Stimulated activated CD8-positive, alpha-beta memory T cell treated with anti-CD3 and anti-CD28 coated beads, Interleukin-7, amount 100 ng/mL, for 48 hours (primary cell): ENCODE data around the gene RAB3B.
"Not testable (repeated sequence)": the region's sequence is repeated elsewhere in the genome, so short reads cannot be mapped to it uniquely, and the experiment has no call there.

Experiments used
- DNase-seq, 2 donors: peaks; one replicate each; pipeline ENCODE4 v3.0.0-alpha.2; 2020; ENCODE audit warnings: low read depth in 1 of 2; ENCODE audit errors: extremely low read depth in 1 of 2

The RAB3B gene

GRCh38 chr1:51990478-51990965, at the start of gene RAB3B:
Gene RAB3B (minus strand): TSS chr1:51990700. CDS start chr1:51977117, 13,583 bp downstream.
- DNase-seq = peak; percentile 54 to 62

- no peak for DNase-seq
Observed at GRCh38 chr1:52037909-52038308, 47.4 kb upstream of the RAB3B start.

GRCh38 chr1:52037402-52037814, 46.9 kb upstream of the RAB3B start:
- DNase-seq = no peak

- DNase-seq = no peak
Observed at GRCh38 chr1:52034050-52034384, 43.5 kb upstream of the RAB3B start.

GRCh38 chr1:52033190-52034049, 42.9 kb upstream of the RAB3B start, which contains the start of gene KTI12:
Gene KTI12 (minus strand): TSS chr1:52033810. CDS start chr1:52033761, 49 bp downstream.
- peak; percentile 64 to 82 for DNase-seq

- no peak for DNase-seq
Observed at GRCh38 chr1:52032785-52033131, 42.3 kb upstream of the RAB3B start.

- DNase-seq = no peak
Observed at GRCh38 chr1:52032124-52032784, 41.8 kb upstream of the RAB3B start.

GRCh38 chr1:52028839-52029238, 38.3 kb upstream of the RAB3B start:
- DNase-seq = not testable (repeated sequence)

GRCh38 chr1:52028328-52028727, 37.8 kb upstream of the RAB3B start:
- DNase-seq = no peak

- no peak for DNase-seq
Observed at GRCh38 chr1:52026278-52026677, 35.8 kb upstream of the RAB3B start.

GRCh38 chr1:52022133-52022532, 31.6 kb upstream of the RAB3B start:
- no peak for DNase-seq

GRCh38 chr1:52008071-52008809, 17.7 kb upstream of the RAB3B start:
- DNase-seq = no peak

- DNase-seq = no peak
Observed at GRCh38 chr1:52007215-52008002, 16.9 kb upstream of the RAB3B start.

GRCh38 chr1:52006081-52006553, 15.6 kb upstream of the RAB3B start:
- DNase-seq = not testable (repeated sequence)

- DNase-seq = not testable (repeated sequence)
Observed at GRCh38 chr1:52005548-52005947, 15.0 kb upstream of the RAB3B start.

- no peak for DNase-seq
Observed at GRCh38 chr1:52003877-52004276, 13.4 kb upstream of the RAB3B start.

GRCh38 chr1:52002038-52002917, 11.8 kb upstream of the RAB3B start:
- DNase-seq = no peak

- DNase-seq = no peak
Observed at GRCh38 chr1:51998701-51999100, 8.2 kb upstream of the RAB3B start.

GRCh38 chr1:51997974-51998382, 7.5 kb upstream of the RAB3B start:
- no peak for DNase-seq
